ENCODE measurements around the gene FPGT.

- TF ChIP-seq CTCF (IDR thresholded peaks at IDR 0.05) = no peak
- TF ChIP-seq POLR2A (IDR thresholded peaks at IDR 0.05) = no peak
Measured at GRCh38 chr1:74237787-74238186, 39.7 kb downstream of the FPGT start.
